ENCODE data around the gene IFIT2.

DNA sequence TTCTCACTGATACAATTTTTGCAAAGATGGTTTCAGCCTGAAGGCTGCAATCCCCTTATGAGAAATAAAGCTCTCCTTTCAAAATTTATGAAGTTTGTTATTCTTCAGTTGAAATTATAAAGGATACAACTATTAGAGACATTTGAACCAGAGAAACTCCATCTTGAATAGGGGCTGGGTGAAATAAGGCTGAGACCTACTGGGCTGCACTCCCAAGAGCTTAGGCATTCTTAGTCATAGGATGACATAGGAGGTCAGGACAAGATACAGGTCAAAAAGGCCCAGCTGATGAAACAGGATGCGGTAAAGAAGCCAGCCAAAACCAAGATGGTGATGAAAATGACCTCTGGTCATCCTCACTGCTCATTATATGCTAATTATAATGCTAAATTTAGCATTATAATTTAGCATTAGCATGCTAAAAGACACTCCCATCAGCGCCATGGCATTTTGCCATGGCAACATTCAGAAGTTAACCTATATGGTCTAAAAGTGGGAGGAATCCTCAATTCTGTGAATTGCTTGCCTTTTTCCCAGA lies 53.6 kb downstream of the IFIT2 start:
- TF ChIP-seq, protein P1, sequence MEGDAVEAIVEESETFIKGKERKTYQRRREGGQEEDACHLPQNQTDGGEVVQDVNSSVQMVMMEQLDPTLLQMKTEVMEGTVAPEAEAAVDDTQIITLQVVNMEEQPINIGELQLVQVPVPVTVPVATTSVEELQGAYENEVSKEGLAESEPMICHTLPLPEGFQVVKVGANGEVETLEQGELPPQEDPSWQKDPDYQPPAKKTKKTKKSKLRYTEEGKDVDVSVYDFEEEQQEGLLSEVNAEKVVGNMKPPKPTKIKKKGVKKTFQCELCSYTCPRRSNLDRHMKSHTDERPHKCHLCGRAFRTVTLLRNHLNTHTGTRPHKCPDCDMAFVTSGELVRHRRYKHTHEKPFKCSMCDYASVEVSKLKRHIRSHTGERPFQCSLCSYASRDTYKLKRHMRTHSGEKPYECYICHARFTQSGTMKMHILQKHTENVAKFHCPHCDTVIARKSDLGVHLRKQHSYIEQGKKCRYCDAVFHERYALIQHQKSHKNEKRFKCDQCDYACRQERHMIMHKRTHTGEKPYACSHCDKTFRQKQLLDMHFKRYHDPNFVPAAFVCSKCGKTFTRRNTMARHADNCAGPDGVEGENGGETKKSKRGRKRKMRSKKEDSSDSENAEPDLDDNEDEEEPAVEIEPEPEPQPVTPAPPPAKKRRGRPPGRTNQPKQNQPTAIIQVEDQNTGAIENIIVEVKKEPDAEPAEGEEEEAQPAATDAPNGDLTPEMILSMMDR (IDR thresholded peaks at IDR 0.05; ENCODE audit: low read length) = no peak
- TF ChIP-seq EZH2 (optimal IDR thresholded peaks at IDR 0.05; ENCODE audit: low read depth, low read length) = no peak
